HepG2 (cell line): ENCODE results near the gene TGM5. TPM values are rescaled to one million over a fixed set of nuclear protein-coding genes. Genes with fewer than 3 reads are reported as not detected.

Source experiments
- ATAC-seq: fragments of 200-7000 bp; cut with Tn5 transposase; 3 replicates; pipeline ENCODE4 v1.9.1; 2020; ENCODE audit warnings: mild to moderate bottlenecking, moderate library complexity
- BruUV-seq: library from RNA; stranded (reverse); fragments of 400-500 nt; replicated peaks from 2 replicates; lab custom pipeline; 2021; lab: Mats Ljungman, UMichigan
- CTCF ChIA-PET: fragments of 300-600 bp; formaldehyde crosslinking; extraction: SDS; loops from one replicate; lab custom pipeline; 2021; ENCODE audit warnings: low total read pairs, inconsistent platforms, low intra/inter-chr PET ratio; lab: Yijun Ruan, JAX
- POLR2A ChIA-PET: fragments of 350-600 bp; sonication (Branson Sonifier 250); formaldehyde crosslinking; loops from one replicate; lab custom pipeline; 2020; ENCODE audit warnings: antibody characterized with exemption, inconsistent platforms; lab: Yijun Ruan, JAX
- DNase-seq: peaks from one replicate; pipeline ENCODE4 v3.0.0-alpha.2; 2015; ENCODE audit warnings: low spot score
- FAIRE-seq: peaks from 3 replicates; lab custom pipeline; 2011; peaks lifted over from hg19 to GRCh38; lab: Jason Lieb, UNC
- H2AFZ ChIP-seq: one replicate; pipeline ENCODE4 v1.6.1; 2011; ENCODE audit warnings: low read length, inconsistent platforms
- H3K27ac ChIP-seq: fragments of 300-600 bp; 3 replicates; pipeline ENCODE4 v1.8.0; 2011; ENCODE audit warnings: mixed run types, mild to moderate bottlenecking, mixed read lengths, low read length, inconsistent platforms; ENCODE audit not compliant: insufficient read depth; ENCODE audit errors: extremely low read length
- H3K27me3 ChIP-seq, 2 experiments: fragments of 200-600 bp in 1 of 2; 2 replicates in 1 of 2; 3 replicates in 1 of 2; pipeline versions ENCODE4 v1.6.0 to v1.8.0; 2011; ENCODE audit warnings: low read length in 2 of 2, mild to moderate bottlenecking in 2 of 2, moderate library complexity in 2 of 2, inconsistent platforms in 1 of 2; ENCODE audit not compliant: insufficient read depth in 2 of 2, control insufficient read depth in 1 of 2
- H3K36me3 ChIP-seq, 2 experiments: fragments of 200-600 bp in 1 of 2; replicated peaks in 1 of 2; 2 replicates in 1 of 2; 3 replicates in 1 of 2; pipeline versions ENCODE4 v1.5.1 to v1.8.0; 2011; ENCODE audit warnings: low read length in 2 of 2, inconsistent platforms in 1 of 2; ENCODE audit not compliant: insufficient read depth in 2 of 2, control insufficient read depth in 1 of 2
- H3K4me1 ChIP-seq: 2 replicates; pipeline ENCODE4 v1.5.1; 2012; ENCODE audit warnings: low read length, inconsistent platforms; ENCODE audit not compliant: insufficient read depth
- H3K4me2 ChIP-seq: 2 replicates; pipeline ENCODE4 v1.6.0; 2011; ENCODE audit warnings: low read depth, low read length, inconsistent platforms
- H3K4me3 ChIP-seq, 3 experiments: fragments of 200-600 bp in 1 of 3; sonication (generic), shearing (Covaris generic) in 1 of 3; replicated peaks in 1 of 3; 2 replicates each; pipeline ENCODE4 v1.5.1; 2011 to 2016; ENCODE audit warnings: low read length in 3 of 3, inconsistent platforms in 2 of 3, low read depth in 2 of 3, mild to moderate bottlenecking in 2 of 3, control low read depth in 1 of 3, mixed read lengths in 1 of 3; ENCODE audit not compliant: insufficient read depth in 1 of 3
- H3K79me2 ChIP-seq: one replicate; pipeline ENCODE4 v1.6.1; 2011; ENCODE audit warnings: low read length, inconsistent platforms; ENCODE audit not compliant: insufficient read depth
- H3K9ac ChIP-seq: 2 replicates; pipeline ENCODE4 v1.6.0; 2011; ENCODE audit warnings: mild to moderate bottlenecking, low read depth, low read length, inconsistent platforms; ENCODE audit not compliant: insufficient read depth
- H3K9me3 ChIP-seq: 2 replicates; pipeline ENCODE4 v1.5.1; 2012; ENCODE audit warnings: mild to moderate bottlenecking, low read length
- H4K20me1 ChIP-seq: 2 replicates; pipeline ENCODE4 v1.6.0; 2011; ENCODE audit warnings: inconsistent platforms, mild to moderate bottlenecking, low read length, moderate library complexity; ENCODE audit not compliant: insufficient read depth
- AHR ChIP-seq: IDR thresholded peaks from 2 replicates; pipeline ENCODE4 v1.6.1; 2018; ENCODE audit warnings: missing genetic modification reagents, missing compliant biosample characterization
- GATA4 ChIP-seq: sonication (generic); IDR thresholded peaks from 2 replicates; pipeline ENCODE4 v1.6.1; 2016; ENCODE audit warnings: antibody characterized with exemption, low read depth, borderline replicate concordance
- KDM3A ChIP-seq: IDR thresholded peaks from 2 replicates; pipeline ENCODE4 v1.6.1; 2018; ENCODE audit warnings: low read depth, missing compliant biosample characterization
- MYNN ChIP-seq: sonication (generic); formaldehyde crosslinking; IDR thresholded peaks from 2 replicates; pipeline ENCODE4 v1.4.0; 2020; ENCODE audit warnings: mild to moderate bottlenecking, low read depth, missing genetic modification reagents
- NCOR1 ChIP-seq: fragments of 200-600 bp; sonication (generic); IDR thresholded peaks from 2 replicates; pipeline ENCODE4 v1.7.0; 2017; ENCODE audit warnings: antibody characterized with exemption, low read length, borderline replicate concordance
- NFE2 ChIP-seq: sonication (generic); formaldehyde crosslinking; IDR thresholded peaks from 2 replicates; pipeline ENCODE4 v1.4.0; 2020; ENCODE audit warnings: missing genetic modification reagents
- SMARCC2 ChIP-seq: fragments of 450-650 bp; IDR thresholded peaks from 2 replicates; pipeline ENCODE4 v1.6.1; 2017; ENCODE audit warnings: antibody characterized with exemption, mild to moderate bottlenecking
- ZNF589 ChIP-seq: sonication (generic); formaldehyde crosslinking; conservative IDR thresholded peaks from 2 replicates; pipeline ENCODE4 v1.8.0; 2022; ENCODE audit warnings: mild to moderate bottlenecking, moderate library complexity, missing genetic modification reagents
- WGBS: methylation state at CpG from one replicate; pipeline ENCODE4 v1.1.6; 2017; ENCODE audit warnings: low lambda C conversion rate; 5-methylcytosine and 5-hydroxymethylcytosine counted together
- in situ Hi-C: cut with HindIII; loops from 2 replicates; pipeline ENCODE4 v1.10.0; 2017; ENCODE audit warnings: low pct_unique_long_range_greater_than_20kb; ENCODE audit not compliant: extremely low pct_ligation_motif_present
- intact Hi-C: fragments of 100-400 bp; cut with micrococcal nuclease; formaldehyde crosslinking; loops from one replicate; pipeline ENCODE4 v1.10.0; 2022; ENCODE audit not compliant: unreplicated experiment
- polyA plus RNA-seq, 8 experiments: library from polyadenylated mRNA; depleted of rRNA in 3 of 8; stranded (reverse) in 7 of 8; unstranded in 1 of 8; fragments of >200 nt; fragmentation: Illumina TruSeq in 4 of 8; extraction: Trizol in 4 of 8; gene quantifications; 2 replicates each; pipeline versions ENCODE4 v1.2.1 to v1.2.3, GENCODE V29; 2011 to 2016; ENCODE audit warnings: low read depth in 4 of 8, missing spikeins in 1 of 8, mixed read lengths in 1 of 8; ENCODE audit not compliant: insufficient read depth in 1 of 8
- total RNA-seq, 5 experiments: library from RNA; depleted of rRNA; stranded (reverse); fragments of >200 nt; fragmentation: Illumina TruSeq; extraction: Trizol; gene quantifications; 2 replicates each; pipeline ENCODE4 v1.2.3, GENCODE V29; 2016; ENCODE audit warnings: low read depth in 1 of 5
- TF ChIP-seq, protein P1 (sequence below): sonication (generic); formaldehyde crosslinking; IDR thresholded peaks from 2 replicates; pipeline ENCODE4 v1.5.0; 2020; ENCODE audit warnings: missing genetic modification reagents, mild to moderate bottlenecking, borderline replicate concordance
- TF ChIP-seq, protein P2 (sequence below): sonication (generic); formaldehyde crosslinking; IDR thresholded peaks from 2 replicates; pipeline ENCODE4 v1.4.0; 2020; ENCODE audit warnings: mild to moderate bottlenecking, missing genetic modification reagents, borderline replicate concordance

Gene TGM5
- total and polyA plus RNA-seq, 2 of the 13 experiments (the other 11 are each of a cell fraction or from before 2014, with no cell fraction given), result 0.18 to 0.65 TPM

DNA sequence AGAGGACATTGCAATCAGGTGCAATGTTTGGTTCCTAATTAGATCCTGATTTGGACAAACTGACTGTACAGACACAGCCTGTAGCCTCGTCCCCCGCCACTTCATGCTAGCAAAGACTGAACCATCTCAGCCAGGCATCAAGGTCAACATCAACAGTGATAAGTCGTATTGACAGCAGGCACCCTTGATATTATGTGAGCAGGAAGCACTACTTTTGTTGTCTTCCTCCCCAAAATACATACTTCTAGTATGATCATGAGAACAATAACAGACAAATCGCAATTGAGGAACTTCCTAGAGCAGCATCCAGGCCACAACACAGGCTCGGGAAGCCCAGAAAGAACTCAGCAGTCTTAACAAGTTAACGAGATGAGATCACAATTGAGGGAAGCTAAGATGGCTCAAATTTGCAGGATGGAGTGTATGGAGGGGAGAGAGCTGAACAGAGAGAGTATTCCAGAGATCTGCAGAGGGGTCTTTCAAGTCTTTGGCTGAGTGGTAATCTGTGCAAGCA is 20.4 kb downstream of the TGM5 start:
- no peaks in the 10 kb centered on the region for H4K20me1 ChIP-seq
- H3K4me1 ChIP-seq, result no peaks in the 10 kb centered on the region
- no peak overlapping the region for H3K9ac ChIP-seq
- H3K9me3 ChIP-seq, result no peaks in the 10 kb centered on the region
- ChIA-PET POLR2A (no interaction called here), CTCF (no interaction called here)
- no peak overlapping the region for H3K4me3 ChIP-seq
- no peak for TF ChIP-seq NFE2 (CRISPR knock-in tag)
- TF ChIP-seq ZNF589 (CRISPR knock-in tag), result no peak
- TF ChIP-seq, protein P1, sequence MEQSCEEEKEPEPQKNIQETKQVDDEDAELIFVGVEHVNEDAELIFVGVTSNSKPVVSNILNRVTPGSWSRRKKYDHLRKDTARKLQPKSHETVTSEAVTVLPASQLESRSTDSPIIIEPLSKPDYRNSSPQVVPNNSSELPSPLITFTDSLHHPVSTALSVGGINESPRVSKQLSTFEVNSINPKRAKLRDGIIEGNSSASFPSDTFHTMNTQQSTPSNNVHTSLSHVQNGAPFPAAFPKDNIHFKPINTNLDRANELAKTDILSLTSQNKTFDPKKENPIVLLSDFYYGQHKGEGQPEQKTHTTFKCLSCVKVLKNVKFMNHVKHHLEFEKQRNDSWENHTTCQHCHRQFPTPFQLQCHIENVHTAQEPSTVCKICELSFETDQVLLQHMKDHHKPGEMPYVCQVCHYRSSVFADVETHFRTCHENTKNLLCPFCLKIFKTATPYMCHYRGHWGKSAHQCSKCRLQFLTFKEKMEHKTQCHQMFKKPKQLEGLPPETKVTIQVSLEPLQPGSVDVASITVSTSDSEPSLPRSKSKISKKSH (CRISPR knock-in tag), result no peak
- TF ChIP-seq, protein P2, sequence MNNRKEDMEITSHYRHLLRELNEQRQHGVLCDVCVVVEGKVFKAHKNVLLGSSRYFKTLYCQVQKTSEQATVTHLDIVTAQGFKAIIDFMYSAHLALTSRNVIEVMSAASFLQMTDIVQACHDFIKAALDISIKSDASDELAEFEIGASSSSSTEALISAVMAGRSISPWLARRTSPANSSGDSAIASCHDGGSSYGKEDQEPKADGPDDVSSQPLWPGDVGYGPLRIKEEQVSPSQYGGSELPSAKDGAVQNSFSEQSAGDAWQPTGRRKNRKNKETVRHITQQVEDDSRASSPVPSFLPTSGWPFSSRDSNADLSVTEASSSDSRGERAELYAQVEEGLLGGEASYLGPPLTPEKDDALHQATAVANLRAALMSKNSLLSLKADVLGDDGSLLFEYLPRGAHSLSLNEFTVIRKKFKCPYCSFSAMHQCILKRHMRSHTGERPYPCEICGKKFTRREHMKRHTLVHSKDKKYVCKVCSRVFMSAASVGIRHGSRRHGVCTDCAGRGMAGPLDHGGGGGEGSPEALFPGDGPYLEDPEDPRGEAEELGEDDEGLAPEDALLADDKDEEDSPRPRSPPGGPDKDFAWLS (CRISPR knock-in tag), result no peak
- no peak for TF ChIP-seq NCOR1
- no peak for TF ChIP-seq GATA4
- no peak for TF ChIP-seq MYNN (CRISPR knock-in tag)
- TF ChIP-seq AHR (CRISPR knock-in tag), result no peak
- TF ChIP-seq KDM3A (CRISPR knock-in tag), result no peak
- no peak for TF ChIP-seq SMARCC2
- no peak overlapping the region for H3K27ac ChIP-seq
- 13% methylated on average over 6 of the region's 6 CpGs for WGBS
- intact Hi-C loops (no loop called here), in situ Hi-C loops (no loop called here)
- no peak for DNase-seq
- H3K79me2 ChIP-seq, result no peaks in the 10 kb centered on the region
- no peak overlapping the region for H3K4me2 ChIP-seq
- H3K36me3 ChIP-seq, result no peaks in the 10 kb centered on the region
- FAIRE-seq, result no peak
- no peak for ATAC-seq
- no peak overlapping the region for H2AFZ ChIP-seq
- no TSS peak for BruUV-seq
- H3K27me3 ChIP-seq, result peaks cover 0 to 11% of the 10 kb centered on the region in 2 experiments; a peak in 2 of 5 replicates
